Measurements from ENCODE around the gene GATAD2B.

GATAD2B gene

GRCh38 chr1:153793261-153793972 lies 129.4 kb downstream of the GATAD2B start:
- Histone ChIP-seq H2AFZ (ENCODE audit: low read length) (no peak overlapping the region), H3K9me2 (replicated peaks; ENCODE audit: low read depth, low read length) (no peaks in the 10 kb centered on the region), H3K4me1 (ENCODE audit: insufficient read depth, low read length, poor library complexity, severe bottlenecking) (no peaks in the 10 kb centered on the region), H3F3A (ENCODE audit: low read depth) (no peaks in the 10 kb centered on the region), H3K9me3 (ENCODE audit: insufficient read depth, low read depth, low read length) (no peaks in the 10 kb centered on the region), H3K27me3 (ENCODE audit: insufficient read depth, low read length, poor library complexity, severe bottlenecking) (no peaks in the 10 kb centered on the region), H3K9ac (ENCODE audit: low read depth, low read length, poor library complexity, severe bottlenecking) (no peak overlapping the region), H3K4me2 (ENCODE audit: low read depth, low read length, poor library complexity, severe bottlenecking) (no peak overlapping the region), H3K79me2 (ENCODE audit: insufficient read depth, low read length) (no peaks in the 10 kb centered on the region), H3K36me3 (ENCODE audit: insufficient read depth, low read length) (no peaks in the 10 kb centered on the region), H4K20me1 (ENCODE audit: insufficient read depth, low read length, poor library complexity, severe bottlenecking) (no peaks in the 10 kb centered on the region), H3K4me3 (ENCODE audit: low read length, poor library complexity, severe bottlenecking) (no peak overlapping the region)
- TF ChIP-seq EZH2phosphoT487 (IDR thresholded peaks at IDR 0.05; ENCODE audit: borderline replicate concordance) (no peak), CTCF (conservative IDR thresholded peaks at IDR 0.05; ENCODE audit: low read length) (no peak)

- H3K27me3 ChIP-seq (ENCODE audit: insufficient read depth, low read length, poor library complexity, severe bottlenecking): no peaks in the 10 kb centered on the region
- no peak overlapping the region for H2AFZ ChIP-seq (ENCODE audit: low read length)
- no peaks in the 10 kb centered on the region for H4K20me1 ChIP-seq (ENCODE audit: insufficient read depth, low read length, poor library complexity, severe bottlenecking)
- H3K4me3 ChIP-seq (ENCODE audit: low read length, poor library complexity, severe bottlenecking): no peak overlapping the region
- H3K9me2 ChIP-seq (replicated peaks; ENCODE audit: low read depth, low read length): no peaks in the 10 kb centered on the region
- H3K9ac ChIP-seq (ENCODE audit: low read depth, low read length, poor library complexity, severe bottlenecking): no peak overlapping the region
- no peak overlapping the region for H3K4me2 ChIP-seq (ENCODE audit: low read depth, low read length, poor library complexity, severe bottlenecking)
- H3F3A ChIP-seq (ENCODE audit: low read depth): no peaks in the 10 kb centered on the region
- no peak for TF ChIP-seq EZH2phosphoT487 (IDR thresholded peaks at IDR 0.05; ENCODE audit: borderline replicate concordance)
- TF ChIP-seq CTCF (conservative IDR thresholded peaks at IDR 0.05; ENCODE audit: low read length): no peak
- no peaks in the 10 kb centered on the region for H3K36me3 ChIP-seq (ENCODE audit: insufficient read depth, low read length)
- no peaks in the 10 kb centered on the region for H3K9me3 ChIP-seq (ENCODE audit: insufficient read depth, low read depth, low read length)
- no peaks in the 10 kb centered on the region for H3K4me1 ChIP-seq (ENCODE audit: insufficient read depth, low read length, poor library complexity, severe bottlenecking)
- no peaks in the 10 kb centered on the region for H3K79me2 ChIP-seq (ENCODE audit: insufficient read depth, low read length)
These were observed 130.1 kb downstream of the GATAD2B start for GRCh38 chr1:153792631-153793041.

- no peaks in the 10 kb centered on the region for H3K4me1 ChIP-seq (ENCODE audit: insufficient read depth, low read length, poor library complexity, severe bottlenecking)
- H3K9me2 ChIP-seq (replicated peaks; ENCODE audit: low read depth, low read length): no peaks in the 10 kb centered on the region
- no peaks in the 10 kb centered on the region for H3K36me3 ChIP-seq (ENCODE audit: insufficient read depth, low read length)
- no peak overlapping the region for H2AFZ ChIP-seq (ENCODE audit: low read length)
- no peaks in the 10 kb centered on the region for H3K27me3 ChIP-seq (ENCODE audit: insufficient read depth, low read length, poor library complexity, severe bottlenecking)
- H3K79me2 ChIP-seq (ENCODE audit: insufficient read depth, low read length): no peaks in the 10 kb centered on the region
- no peak overlapping the region for H3K4me3 ChIP-seq (ENCODE audit: low read length, poor library complexity, severe bottlenecking)
- no peaks in the 10 kb centered on the region for H3K9me3 ChIP-seq (ENCODE audit: insufficient read depth, low read depth, low read length)
- H3K9ac ChIP-seq (ENCODE audit: low read depth, low read length, poor library complexity, severe bottlenecking): no peak overlapping the region
- no peaks in the 10 kb centered on the region for H4K20me1 ChIP-seq (ENCODE audit: insufficient read depth, low read length, poor library complexity, severe bottlenecking)
- H3F3A ChIP-seq (ENCODE audit: low read depth): no peaks in the 10 kb centered on the region
- TF ChIP-seq CTCF (conservative IDR thresholded peaks at IDR 0.05; ENCODE audit: low read length) (no peak), EZH2phosphoT487 (IDR thresholded peaks at IDR 0.05; ENCODE audit: borderline replicate concordance) (no peak)
- no peak overlapping the region for H3K4me2 ChIP-seq (ENCODE audit: low read depth, low read length, poor library complexity, severe bottlenecking)
These were observed 131.0 kb downstream of the GATAD2B start for GRCh38 chr1:153791648-153792253.

Data from Loucy (cell line).